BJ (cell line): ENCODE data around the gene RAB3GAP2. TPM values are rescaled to one million over a fixed set of nuclear protein-coding genes. Genes with fewer than 3 reads are reported as not detected.
"Not testable (repeated sequence)": the region's sequence is repeated elsewhere in the genome, so short reads cannot be mapped to it uniquely, and the experiment has no call there.

ENCODE experiments used
- CTCF ChIA-PET: fragments of 350-600 bp; formaldehyde crosslinking; extraction: SDS; loops from one replicate; lab custom pipeline; 2021; ENCODE audit warnings: antibody characterized with exemption, inconsistent platforms; lab: Yijun Ruan, JAX
- POLR2A ChIA-PET: fragments of 300-600 bp; sonication (Branson Sonifier 250); formaldehyde crosslinking; extraction: SDS; loops from one replicate; lab custom pipeline; 2021; ENCODE audit warnings: antibody characterized with exemption; lab: Charles Lee
- DNase-seq: peaks from one replicate; pipeline ENCODE4 v3.0.0-alpha.2; 2011; ENCODE audit warnings: low read depth
- H3K27me3 ChIP-seq: 2 replicates; pipeline ENCODE4 v1.6.0; 2011; ENCODE audit warnings: low read length; ENCODE audit not compliant: control insufficient read depth, insufficient read depth
- H3K36me3 ChIP-seq: 2 replicates; pipeline ENCODE4 v1.5.1; 2011; ENCODE audit warnings: low read length; ENCODE audit not compliant: control insufficient read depth, insufficient read depth
- H3K4me3 ChIP-seq: 2 replicates; pipeline ENCODE4 v1.5.1; 2011; ENCODE audit warnings: low read depth, mild to moderate bottlenecking, control low read depth, low read length
- CTCF ChIP-seq: IDR thresholded peaks from 2 replicates; pipeline ENCODE4 v1.5.1; 2011; ENCODE audit warnings: low read depth, mild to moderate bottlenecking, control low read depth, inconsistent platforms, low read length, moderate library complexity; ENCODE audit not compliant: insufficient read depth
- polyA plus RNA-seq: library from polyadenylated mRNA; depleted of rRNA; stranded (reverse); fragments of >200 nt; gene quantifications from 2 replicates; pipeline ENCODE4 v1.2.3, GENCODE V29; 2011

Gene RAB3GAP2
- polyA plus RNA-seq, 1 experiment = 25.1 TPM

- no peak for DNase-seq
- no peak for TF ChIP-seq CTCF
- peaks cover 11% of the 10 kb centered on the region for H3K36me3 ChIP-seq
- CTCF ChIA-PET = no interaction called here
- no peaks in the 10 kb centered on the region for H3K27me3 ChIP-seq
- H3K4me3 ChIP-seq = no peak overlapping the region
- POLR2A ChIA-PET = no interaction called here
These were observed 21.6 kb downstream of the RAB3GAP2 start for GRCh38 chr1:220250681-220251080.

- Histone ChIP-seq H3K4me3 (no peak overlapping the region), H3K27me3 (no peaks in the 10 kb centered on the region), H3K36me3 (peaks cover 11% of the 10 kb centered on the region)
- CTCF ChIA-PET = no interaction called here
- no peak for DNase-seq
- no peak for TF ChIP-seq CTCF
- POLR2A ChIA-PET = no interaction called here
These were observed 22.7 kb downstream of the RAB3GAP2 start for GRCh38 chr1:220249522-220249921.

- CTCF ChIA-PET, DNase-seq, H3K4me3 ChIP-seq, POLR2A ChIA-PET, H3K27me3 ChIP-seq: not testable (repeated sequence)
- H3K36me3 ChIP-seq = peaks cover 11% of the 10 kb centered on the region
These were observed 23.5 kb downstream of the RAB3GAP2 start for GRCh38 chr1:220248715-220249265.

GRCh38 chr1:220245900-220246299 lies 26.4 kb downstream of the RAB3GAP2 start:
- H3K4me3 ChIP-seq, DNase-seq, POLR2A ChIA-PET, H3K36me3 ChIP-seq, H3K27me3 ChIP-seq, CTCF ChIA-PET: not testable (repeated sequence)

GRCh38 chr1:220243947-220244346 lies 28.3 kb downstream of the RAB3GAP2 start:
- H3K27me3 ChIP-seq = no peaks in the 10 kb centered on the region
- ChIA-PET CTCF (no interaction called here), POLR2A (no interaction called here)
- no peaks in the 10 kb centered on the region for H3K36me3 ChIP-seq
- no peak overlapping the region for H3K4me3 ChIP-seq
- no peak for TF ChIP-seq CTCF
- no peak for DNase-seq

GRCh38 chr1:220241072-220241663 lies 31.1 kb downstream of the RAB3GAP2 start:
- no peak for DNase-seq
- TF ChIP-seq CTCF = no peak
- no peaks in the 10 kb centered on the region for H3K27me3 ChIP-seq
- H3K4me3 ChIP-seq = no peak overlapping the region
- ChIA-PET CTCF (no interaction called here), POLR2A (interaction anchor here (0.7 kb wide), 1 partner anchor 247 kb away, joined by 5 read pairs; no protein-coding TSS in a partner anchor)
- H3K36me3 ChIP-seq = no peaks in the 10 kb centered on the region
